HG03457 (cell line): ENCODE measurements around the gene SMARCD2.
"Not testable (repeated sequence)": the region's sequence is repeated elsewhere in the genome, so short reads cannot be mapped to it uniquely, and the experiment has no call there.

Source experiments
- ATAC-seq: cut with Tn5 transposase; IDR thresholded peaks from one replicate; pipeline ENCODE4 v1.9.1; 2021; ENCODE audit warnings: moderate number of reproducible peaks; ENCODE audit not compliant: unreplicated experiment

The SMARCD2 gene

DNA sequence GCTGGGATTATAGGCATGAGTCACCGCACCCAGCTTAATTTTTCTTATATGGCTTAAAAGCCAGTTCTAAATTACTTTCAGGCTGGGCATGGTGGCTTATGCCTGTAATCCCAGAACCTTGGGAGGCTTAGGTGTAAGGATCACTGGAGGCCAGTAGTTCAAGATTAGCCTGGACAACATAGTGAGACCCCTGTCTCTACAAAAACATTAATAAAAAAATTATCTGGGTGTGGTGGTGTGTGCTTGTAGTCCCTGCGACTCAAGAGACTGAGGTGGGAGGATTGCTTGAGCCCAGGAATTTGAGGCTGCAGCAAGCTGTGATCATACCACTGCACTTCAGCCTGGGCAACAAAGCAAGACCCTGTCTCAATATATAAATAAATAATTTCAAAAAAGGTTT, 10.8 kb upstream of the SMARCD2 start:
- ATAC-seq, result no peak

GRCh38 chr17:63850401-63850800, 7.9 kb upstream of the SMARCD2 start:
- no peak for ATAC-seq

GRCh38 chr17:63848834-63849689, 6.6 kb upstream of the SMARCD2 start:
- no peak for ATAC-seq

DNA sequence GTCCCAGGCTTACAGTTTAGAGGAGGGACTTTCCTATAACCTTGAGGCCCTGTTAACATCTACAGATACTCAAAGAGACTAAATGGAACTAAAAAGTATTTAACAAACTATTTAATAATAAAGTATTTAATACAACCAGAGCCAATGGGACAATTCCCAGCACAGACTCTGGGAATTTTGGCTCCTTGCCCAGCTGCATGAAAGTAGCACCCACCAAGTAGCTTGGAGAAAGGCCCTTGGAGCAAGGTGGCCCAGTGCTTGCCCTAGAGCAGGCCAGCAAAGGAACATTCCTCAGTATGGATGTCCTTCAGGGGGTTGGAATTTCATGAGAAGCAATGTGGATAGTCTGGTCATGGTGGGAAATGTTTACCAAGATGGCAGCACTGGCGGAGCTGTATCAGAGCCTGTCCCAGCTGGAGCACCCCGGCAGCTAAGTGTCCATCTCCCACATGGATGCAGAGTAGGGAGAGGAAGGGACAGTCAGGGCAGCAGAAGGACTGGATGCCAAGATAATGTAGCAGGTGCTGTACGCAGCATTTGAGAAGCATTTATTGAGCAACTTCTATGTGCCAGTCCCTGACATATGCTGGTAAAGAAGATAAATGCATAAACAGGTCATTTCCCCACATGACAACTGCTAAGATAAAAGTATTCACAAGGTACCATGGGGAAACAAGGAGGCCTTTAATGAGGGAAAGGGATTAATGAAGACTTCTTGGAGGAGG, 5.2 kb upstream of the SMARCD2 start:
- no peak for ATAC-seq

DNA sequence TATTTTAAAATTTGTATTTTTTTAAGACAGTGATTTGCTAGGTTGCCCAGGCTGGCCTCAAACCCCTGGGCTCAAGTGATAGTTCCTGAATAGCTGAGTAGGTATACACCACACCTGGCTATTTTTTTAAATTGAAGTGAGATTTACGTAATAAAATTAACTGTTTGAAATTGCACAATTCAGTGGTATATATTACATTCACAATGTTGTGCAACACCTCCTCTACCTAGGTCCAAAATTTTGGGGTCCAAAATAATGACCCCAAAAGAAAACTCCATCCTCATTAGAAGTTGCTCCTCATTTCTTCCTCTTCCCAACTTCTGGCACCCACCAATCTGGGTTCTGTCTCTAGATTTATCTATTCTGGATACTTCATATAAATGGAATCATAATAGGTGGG, 3.0 kb upstream of the SMARCD2 start:
- ATAC-seq, result no peak

GRCh38 chr17:63843910-63844677, 1.6 kb upstream of the SMARCD2 start:
- no peak for ATAC-seq

DNA sequence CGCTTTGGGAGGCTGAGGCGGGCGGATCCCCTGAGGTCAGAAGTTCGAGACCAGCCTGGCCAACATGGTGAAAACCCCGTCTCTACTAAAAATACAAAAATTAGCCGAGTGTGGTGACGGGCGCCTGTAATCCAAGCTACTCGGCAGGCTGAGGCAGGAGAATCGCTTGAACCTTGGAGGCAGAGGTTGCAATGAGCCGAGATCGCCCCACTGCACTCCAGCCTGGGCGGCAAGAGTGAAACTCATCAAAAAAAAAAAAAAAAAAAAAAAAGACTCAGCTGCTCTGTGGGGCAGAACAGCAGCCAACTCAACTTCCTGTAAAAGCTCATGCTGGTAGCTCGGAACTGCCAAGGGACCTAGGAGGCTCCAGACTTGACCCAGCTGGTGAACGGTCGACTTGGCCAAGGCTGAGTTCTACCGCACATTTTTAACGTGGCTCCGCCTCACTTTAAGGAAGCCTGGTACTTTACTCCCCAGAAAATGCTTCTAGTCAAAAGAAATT, 953 bp upstream of the SMARCD2 start:
- not testable (repeated sequence) for ATAC-seq

DNA sequence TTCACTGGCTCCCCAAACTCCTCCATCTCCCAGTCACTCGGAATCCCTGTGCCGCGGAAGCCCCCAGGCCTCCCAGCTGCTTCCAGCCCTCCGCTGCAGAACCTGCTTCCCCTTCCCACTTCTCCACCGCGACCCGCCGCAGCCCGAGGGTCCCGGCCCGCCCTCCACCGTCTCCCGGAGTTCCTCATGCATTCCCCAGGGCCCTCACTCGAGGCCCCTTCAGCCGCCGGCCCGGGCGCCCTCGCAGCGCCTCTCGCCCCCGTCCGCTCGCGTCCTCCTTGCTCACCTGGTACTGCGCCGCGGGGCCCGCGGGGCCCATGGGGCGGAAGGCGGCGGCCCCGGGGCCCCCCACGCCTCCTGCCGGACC, 329 bp downstream of the SMARCD2 start:
- ATAC-seq, result peak; percentile 6

GRCh38 chr17:63841350-63842172, 924 bp downstream of the SMARCD2 start:
- ATAC-seq, result no peak

DNA sequence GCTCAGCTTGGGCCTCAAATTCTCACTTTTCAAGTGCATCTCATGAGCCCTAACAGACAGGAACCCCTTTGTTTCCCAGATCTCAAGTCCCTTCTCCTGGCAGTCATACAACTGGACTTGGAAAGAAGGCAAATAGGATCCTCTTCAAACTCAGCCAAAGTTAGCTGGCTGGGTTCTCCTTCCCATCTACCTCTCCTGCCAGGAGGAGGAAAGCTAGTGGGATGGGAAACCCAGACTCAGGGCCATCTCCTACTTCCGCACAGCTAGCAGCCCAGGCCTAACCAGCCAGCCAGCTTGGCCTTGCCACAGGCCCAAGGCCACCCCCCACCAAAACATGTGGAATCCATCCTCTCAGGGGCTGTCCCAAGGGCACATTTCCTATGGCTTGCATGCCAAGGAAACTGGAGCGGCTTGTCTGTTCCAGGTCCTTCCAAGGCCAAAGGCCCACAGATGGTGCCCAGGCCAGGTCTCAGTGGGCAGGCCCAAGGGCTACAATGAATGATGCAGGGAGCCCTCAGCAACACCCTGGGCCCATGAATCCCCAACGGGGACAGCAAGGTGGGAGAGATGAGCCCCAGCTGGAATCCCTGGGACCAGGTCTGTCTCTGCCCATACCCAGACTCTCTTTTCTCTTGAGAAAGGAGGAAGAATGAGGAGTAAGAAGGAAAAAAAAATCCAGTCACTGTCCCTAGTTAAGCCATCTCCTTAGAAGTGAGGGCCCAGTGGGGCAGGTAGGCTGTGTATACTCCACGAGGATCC, 1.7 kb downstream of the SMARCD2 start:
- ATAC-seq, result no peak

- no peak for ATAC-seq
Measured at GRCh38 chr17:63838631-63839171, 3.8 kb downstream of the SMARCD2 start.

- no peak for ATAC-seq
Measured at GRCh38 chr17:63837962-63838600, 4.4 kb downstream of the SMARCD2 start.

DNA sequence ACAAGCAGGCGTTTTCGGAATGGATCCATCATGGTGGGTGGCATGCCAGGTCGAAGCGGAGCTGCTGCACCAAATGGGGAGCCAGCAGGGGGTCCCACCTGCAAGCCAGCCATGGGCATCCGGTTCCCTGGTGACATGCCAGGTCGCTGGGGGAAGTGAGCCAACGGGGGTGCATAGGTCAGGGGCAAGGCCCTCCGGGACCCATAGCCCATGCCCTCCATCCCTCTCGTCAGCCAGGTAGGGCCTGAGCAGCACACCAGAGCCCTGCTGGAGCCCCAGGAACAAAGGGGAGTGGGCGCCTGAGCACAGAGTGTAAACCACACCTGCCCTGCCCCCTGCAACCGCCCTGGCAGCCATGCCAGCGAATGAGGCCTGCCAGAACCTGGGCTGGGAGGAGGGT, 5.0 kb downstream of the SMARCD2 start:
- no peak for ATAC-seq

DNA sequence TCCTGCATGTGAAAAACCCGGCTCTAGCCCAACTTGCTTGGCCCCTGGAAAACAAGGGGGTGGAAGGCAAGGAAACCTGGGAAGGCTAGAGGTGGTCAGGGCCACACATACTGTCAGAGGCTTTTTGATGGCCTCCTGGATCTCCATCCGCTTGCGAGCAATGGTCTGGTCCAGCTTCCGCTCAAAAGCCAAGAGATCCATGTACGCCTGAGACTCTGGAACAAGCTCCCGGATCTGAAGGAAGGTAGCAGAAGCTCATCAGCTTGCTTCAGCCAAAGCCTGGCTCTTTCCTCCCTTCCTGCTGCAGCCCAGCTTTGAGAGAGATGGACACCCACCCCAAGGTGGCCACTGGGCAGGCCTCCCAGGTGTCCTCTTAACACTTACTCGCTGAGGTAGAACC, 5.7 kb downstream of the SMARCD2 start:
- ATAC-seq, result no peak

DNA sequence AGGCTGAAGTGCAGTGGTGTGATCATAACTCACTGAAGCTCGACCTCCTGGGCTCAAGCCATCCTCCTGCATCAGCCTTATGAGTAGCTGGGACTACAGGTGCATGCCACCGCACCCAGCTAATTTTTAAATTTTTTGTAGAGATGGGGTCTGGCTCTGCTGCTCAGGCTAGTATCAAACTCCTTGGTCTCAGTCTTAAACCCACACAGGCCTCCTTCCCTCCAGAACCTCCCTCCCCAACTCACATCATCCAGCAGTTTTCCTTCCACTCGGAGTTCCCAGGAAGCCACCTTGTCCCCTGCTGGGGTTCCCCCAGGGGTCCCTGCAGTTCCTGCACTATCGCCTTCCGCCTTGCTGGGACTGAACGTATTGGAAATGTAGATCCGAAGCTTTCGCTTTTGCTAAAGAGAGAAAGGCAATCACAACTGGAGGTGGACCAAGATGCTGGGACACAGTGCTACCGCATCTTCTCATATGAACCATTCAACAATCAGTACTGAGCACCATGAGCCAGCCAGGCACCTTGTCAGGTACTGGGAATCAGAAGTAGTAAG, 7.2 kb downstream of the SMARCD2 start:
- ATAC-seq, result no peak

DNA sequence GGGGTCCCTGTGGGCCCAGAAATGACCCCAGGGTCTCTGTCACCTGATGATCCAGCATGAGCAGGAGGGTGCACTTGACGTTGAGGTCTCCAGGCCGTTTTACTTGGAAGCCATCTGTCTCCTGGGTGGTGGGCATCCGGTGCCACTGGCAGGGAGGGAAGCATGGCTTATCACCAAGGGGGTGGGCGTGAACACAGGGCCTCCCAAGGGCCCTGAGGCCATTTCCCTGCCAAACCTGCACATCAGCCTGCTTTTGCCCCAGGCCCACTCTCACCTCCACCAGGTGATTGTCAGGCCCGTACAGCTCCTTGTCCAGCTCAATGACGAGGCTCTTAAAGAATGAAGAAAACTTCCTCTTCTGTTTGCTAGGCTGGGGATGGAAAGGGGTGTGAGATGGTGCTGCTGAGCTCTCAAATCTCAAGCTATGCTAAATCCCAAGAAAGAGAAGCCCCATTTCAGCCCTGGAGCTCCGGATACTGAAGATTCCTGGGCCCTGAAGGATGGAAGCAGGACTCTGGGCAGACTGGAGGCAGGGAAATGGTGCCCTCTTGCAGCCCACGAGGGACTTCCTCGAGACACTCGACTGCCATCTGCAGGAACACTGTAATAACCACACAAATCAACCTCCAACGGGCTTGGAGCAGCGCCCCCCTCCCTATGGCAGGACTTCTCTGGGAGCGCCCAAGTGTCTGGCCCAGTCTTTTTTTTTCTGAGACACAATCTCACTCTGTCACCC, 7.9 kb downstream of the SMARCD2 start:
- no peak for ATAC-seq

DNA sequence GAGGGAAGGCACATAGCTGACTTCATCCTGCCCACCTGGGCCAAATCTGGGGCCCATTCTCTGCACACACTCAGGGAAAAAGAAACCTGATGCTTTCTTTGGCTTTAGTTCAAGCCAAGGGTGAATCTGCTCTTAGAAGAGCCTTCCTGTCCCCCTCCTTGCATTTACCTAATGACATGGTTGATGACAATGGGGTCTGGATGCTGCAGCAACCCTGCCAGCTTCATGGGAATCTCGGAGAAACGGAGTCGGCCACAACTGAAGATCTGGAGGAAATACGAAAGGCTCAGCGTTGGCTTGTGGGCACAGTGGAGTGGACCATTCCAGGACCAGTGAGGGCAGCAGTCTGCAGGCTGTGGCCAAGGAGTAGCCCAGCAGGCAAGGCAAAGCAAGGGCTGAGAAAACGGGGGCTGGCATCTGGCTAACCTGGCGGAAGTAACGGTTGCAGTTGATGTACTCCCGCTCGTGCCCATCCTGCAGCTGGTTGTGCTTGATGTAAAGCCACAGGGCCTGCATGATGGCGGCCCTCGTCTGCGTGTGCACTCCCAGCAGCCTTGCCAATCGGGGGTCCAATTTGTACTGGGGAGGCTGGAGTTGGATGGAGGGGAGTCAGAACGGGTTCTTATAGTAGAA, 8.6 kb downstream of the SMARCD2 start:
- ATAC-seq, result no peak
